DOHH2 (cell line): ENCODE measurements around the gene SPATA31E1.
"Not testable (repeated sequence)": the region's sequence is repeated elsewhere in the genome, so short reads cannot be mapped to it uniquely, and the experiment has no call there.

ENCODE experiments used
- EZH2phosphoT487 ChIP-seq: fragments of 200-600 bp; sonication (generic); IDR thresholded peaks from 2 replicates; pipeline ENCODE4 v1.6.1; 2017; ENCODE audit warnings: borderline replicate concordance, mild to moderate bottlenecking, antibody characterized with exemption, low read length, moderate library complexity, mixed read lengths
- TF ChIP-seq, protein P1 (sequence below): fragments of 200-600 bp; sonication (generic); IDR thresholded peaks from one replicate; pipeline ENCODE4 v1.5.1; 2014; ENCODE audit warnings: antibody characterized with exemption, mild to moderate bottlenecking, low read depth, low read length; ENCODE audit not compliant: poor library complexity, severe bottlenecking

DNA sequence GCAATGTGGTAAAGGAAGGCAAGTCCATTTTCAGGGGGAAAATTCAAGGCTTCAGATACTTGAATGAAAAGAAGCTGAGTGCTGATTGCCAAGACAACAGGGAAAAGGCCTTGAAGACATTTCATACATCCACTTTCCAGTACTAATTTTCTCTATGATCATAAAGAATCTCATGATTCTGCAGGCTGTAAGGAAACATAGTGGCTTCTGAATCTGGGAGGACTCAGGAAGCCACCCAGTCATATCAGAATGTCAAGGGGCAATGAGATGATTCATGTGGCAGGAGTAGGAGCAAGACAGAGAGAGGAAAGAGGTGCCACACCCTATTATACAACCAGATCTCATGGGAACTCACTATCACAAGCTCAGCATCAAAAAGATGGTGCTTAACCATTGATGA is 46.5 kb downstream of the SPATA31E1 start:
- TF ChIP-seq, protein P1, sequence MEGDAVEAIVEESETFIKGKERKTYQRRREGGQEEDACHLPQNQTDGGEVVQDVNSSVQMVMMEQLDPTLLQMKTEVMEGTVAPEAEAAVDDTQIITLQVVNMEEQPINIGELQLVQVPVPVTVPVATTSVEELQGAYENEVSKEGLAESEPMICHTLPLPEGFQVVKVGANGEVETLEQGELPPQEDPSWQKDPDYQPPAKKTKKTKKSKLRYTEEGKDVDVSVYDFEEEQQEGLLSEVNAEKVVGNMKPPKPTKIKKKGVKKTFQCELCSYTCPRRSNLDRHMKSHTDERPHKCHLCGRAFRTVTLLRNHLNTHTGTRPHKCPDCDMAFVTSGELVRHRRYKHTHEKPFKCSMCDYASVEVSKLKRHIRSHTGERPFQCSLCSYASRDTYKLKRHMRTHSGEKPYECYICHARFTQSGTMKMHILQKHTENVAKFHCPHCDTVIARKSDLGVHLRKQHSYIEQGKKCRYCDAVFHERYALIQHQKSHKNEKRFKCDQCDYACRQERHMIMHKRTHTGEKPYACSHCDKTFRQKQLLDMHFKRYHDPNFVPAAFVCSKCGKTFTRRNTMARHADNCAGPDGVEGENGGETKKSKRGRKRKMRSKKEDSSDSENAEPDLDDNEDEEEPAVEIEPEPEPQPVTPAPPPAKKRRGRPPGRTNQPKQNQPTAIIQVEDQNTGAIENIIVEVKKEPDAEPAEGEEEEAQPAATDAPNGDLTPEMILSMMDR: not testable (repeated sequence)
- TF ChIP-seq EZH2phosphoT487: not testable (repeated sequence)
